ENCODE results near the gene ARL6IP5.

ARL6IP5 gene

DNA sequence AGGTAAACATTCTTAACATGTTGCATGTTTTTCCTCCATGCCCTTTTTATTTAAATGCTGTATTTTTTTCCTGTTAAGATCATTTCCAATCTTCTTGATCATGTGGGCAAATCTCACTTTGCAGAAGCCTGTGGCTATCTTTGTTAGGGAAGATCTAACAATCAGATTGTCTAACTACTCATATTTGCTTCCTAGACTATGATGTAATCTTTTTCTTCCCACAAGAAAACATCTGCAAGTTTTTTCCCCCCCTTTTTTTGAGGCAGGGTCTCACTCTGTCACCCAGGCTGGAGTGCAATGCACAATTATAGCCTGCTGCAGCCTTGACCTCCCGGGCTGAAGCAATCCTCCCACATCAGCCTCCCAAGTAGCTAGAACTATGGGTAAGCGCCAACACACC, 52.7 kb downstream of the ARL6IP5 start:
- Histone ChIP-seq H3K4me2 (ENCODE audit: low read length) (no peak overlapping the region), H3K36me3 (ENCODE audit: control insufficient read depth in 1 of 2, insufficient read depth in 2 of 2, low read length in 2 of 2) (no peaks in the 10 kb centered on the region), H2BK120ac (ENCODE audit: insufficient read depth, low read length, poor library complexity) (no peak overlapping the region), H3K27me3 (ENCODE audit: insufficient read depth, low read length) (no peaks in the 10 kb centered on the region), H4K12ac (ENCODE audit: low read depth, low read length) (no peak overlapping the region), H3K9ac (ENCODE audit: low read length) (no peak overlapping the region), H3K4me1 (ENCODE audit: control insufficient read depth in 1 of 2, insufficient read depth in 2 of 2, low read length in 2 of 2) (no peaks in the 10 kb centered on the region), H3K9me3 (ENCODE audit: insufficient read depth, low read depth, low read length) (no peaks in the 10 kb centered on the region), H2BK5ac (ENCODE audit: low read depth, low read length, poor library complexity) (no peak overlapping the region), H3K79me2 (ENCODE audit: control insufficient read depth, insufficient read depth, low read length, poor library complexity) (no peaks in the 10 kb centered on the region), H3K4ac (ENCODE audit: low read depth, low read length) (no peak overlapping the region), H3K14ac (ENCODE audit: low read length) (no peak overlapping the region), H3K4me3 (ENCODE audit: low read depth, low read length) (no peak overlapping the region), H2AK5ac (ENCODE audit: low read length) (no peak overlapping the region), H3K79me1 (ENCODE audit: low read length) (no peaks in the 10 kb centered on the region), H3K27ac (ENCODE audit: low read depth, low read length) (no peak overlapping the region), H4K8ac (ENCODE audit: low read depth, low read length) (no peak overlapping the region), H2AFZ (ENCODE audit: insufficient read depth, low read length, poor library complexity) (no peak overlapping the region), H3K23ac (ENCODE audit: low read length) (no peak overlapping the region), H4K91ac (ENCODE audit: low read depth, low read length) (no peak overlapping the region), H2BK12ac (ENCODE audit: low read length) (no peak overlapping the region), H3K18ac (ENCODE audit: low read length) (no peak overlapping the region)
- peak in 1 of 2 donors; percentile 34 for DNase-seq
- no CpG with 5 or more reads among the region's 2 CpGs for WGBS (ENCODE audit: extremely low coverage, insufficient coverage, insufficient read length)

- H3K18ac ChIP-seq (ENCODE audit: low read length): no peak overlapping the region
- no peak overlapping the region for H4K8ac ChIP-seq (ENCODE audit: low read depth, low read length)
- DNase-seq: no peak
- H2AK5ac ChIP-seq (ENCODE audit: low read length): no peak overlapping the region
- H3K36me3 ChIP-seq (ENCODE audit: control insufficient read depth in 1 of 2, insufficient read depth in 2 of 2, low read length in 2 of 2): no peaks in the 10 kb centered on the region
- no peak overlapping the region for H3K23ac ChIP-seq (ENCODE audit: low read length)
- no peak overlapping the region for H3K4ac ChIP-seq (ENCODE audit: low read depth, low read length)
- H3K79me2 ChIP-seq (ENCODE audit: control insufficient read depth, insufficient read depth, low read length, poor library complexity): no peaks in the 10 kb centered on the region
- H3K27me3 ChIP-seq (ENCODE audit: insufficient read depth, low read length): no peaks in the 10 kb centered on the region
- no peaks in the 10 kb centered on the region for H3K79me1 ChIP-seq (ENCODE audit: low read length)
- no peak overlapping the region for H3K14ac ChIP-seq (ENCODE audit: low read length)
- no peak overlapping the region for H2AFZ ChIP-seq (ENCODE audit: insufficient read depth, low read length, poor library complexity)
- H3K9ac ChIP-seq (ENCODE audit: low read length): no peak overlapping the region
- H3K4me1 ChIP-seq (ENCODE audit: control insufficient read depth in 1 of 2, insufficient read depth in 2 of 2, low read length in 2 of 2): no peaks in the 10 kb centered on the region
- no peak overlapping the region for H2BK12ac ChIP-seq (ENCODE audit: low read length)
- H3K9me3 ChIP-seq (ENCODE audit: insufficient read depth, low read depth, low read length): no peaks in the 10 kb centered on the region
- no peak overlapping the region for H3K4me3 ChIP-seq (ENCODE audit: low read depth, low read length)
- no peak overlapping the region for H3K4me2 ChIP-seq (ENCODE audit: low read length)
- no peak overlapping the region for H3K27ac ChIP-seq (ENCODE audit: low read depth, low read length)
- H4K12ac ChIP-seq (ENCODE audit: low read depth, low read length): no peak overlapping the region
- H2BK120ac ChIP-seq (ENCODE audit: insufficient read depth, low read length, poor library complexity): no peak overlapping the region
- H2BK5ac ChIP-seq (ENCODE audit: low read depth, low read length, poor library complexity): no peak overlapping the region
- no peak overlapping the region for H4K91ac ChIP-seq (ENCODE audit: low read depth, low read length)
These were observed 56.6 kb downstream of the ARL6IP5 start for GRCh38 chr3:69141313-69141712.

DNA sequence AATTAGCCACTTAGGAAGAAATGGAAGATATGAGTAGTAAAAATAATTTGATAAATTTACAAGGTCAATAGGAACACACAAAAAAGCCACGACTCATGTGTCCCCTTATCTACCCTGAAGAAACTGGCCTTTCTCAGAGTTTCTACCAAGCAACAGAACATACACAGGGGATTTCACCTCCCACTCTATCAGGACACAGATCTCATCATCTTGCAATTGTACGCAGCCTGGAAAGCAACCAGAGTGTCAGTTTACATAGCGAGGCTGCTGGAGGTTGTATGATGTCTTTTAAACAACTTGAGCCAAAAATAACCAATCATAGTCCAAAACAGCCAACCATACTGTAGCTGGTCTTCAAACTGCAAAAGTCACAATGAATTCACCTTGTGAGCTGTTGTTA, 57.4 kb downstream of the ARL6IP5 start:
- Histone ChIP-seq H3K4me2 (ENCODE audit: low read length) (no peak overlapping the region), H2BK5ac (ENCODE audit: low read depth, low read length, poor library complexity) (no peak overlapping the region), H3K9me3 (ENCODE audit: insufficient read depth, low read depth, low read length) (no peaks in the 10 kb centered on the region), H4K8ac (ENCODE audit: low read depth, low read length) (no peak overlapping the region), H2BK120ac (ENCODE audit: insufficient read depth, low read length, poor library complexity) (no peak overlapping the region), H4K12ac (ENCODE audit: low read depth, low read length) (no peak overlapping the region), H3K14ac (ENCODE audit: low read length) (no peak overlapping the region), H3K4me1 (ENCODE audit: control insufficient read depth in 1 of 2, insufficient read depth in 2 of 2, low read length in 2 of 2) (no peaks in the 10 kb centered on the region), H3K4me3 (ENCODE audit: low read depth, low read length) (no peak overlapping the region), H3K18ac (ENCODE audit: low read length) (no peak overlapping the region), H3K27me3 (ENCODE audit: insufficient read depth, low read length) (no peaks in the 10 kb centered on the region), H3K27ac (ENCODE audit: low read depth, low read length) (no peak overlapping the region), H3K79me1 (ENCODE audit: low read length) (no peaks in the 10 kb centered on the region), H4K91ac (ENCODE audit: low read depth, low read length) (no peak overlapping the region), H3K4ac (ENCODE audit: low read depth, low read length) (no peak overlapping the region), H3K79me2 (ENCODE audit: control insufficient read depth, insufficient read depth, low read length, poor library complexity) (no peaks in the 10 kb centered on the region), H3K9ac (ENCODE audit: low read length) (no peak overlapping the region), H2BK12ac (ENCODE audit: low read length) (no peak overlapping the region), H2AK5ac (ENCODE audit: low read length) (no peak overlapping the region), H3K36me3 (ENCODE audit: control insufficient read depth in 1 of 2, insufficient read depth in 2 of 2, low read length in 2 of 2) (no peaks in the 10 kb centered on the region), H2AFZ (ENCODE audit: insufficient read depth, low read length, poor library complexity) (no peak overlapping the region), H3K23ac (ENCODE audit: low read length) (no peak overlapping the region)
- DNase-seq: no peak
- WGBS (ENCODE audit: extremely low coverage, insufficient coverage, insufficient read length): no CpG with 5 or more reads among the region's 3 CpGs

GRCh38 chr3:69142797-69143454, 58.2 kb downstream of the ARL6IP5 start:
- no peak overlapping the region for H3K14ac ChIP-seq (ENCODE audit: low read length)
- no peaks in the 10 kb centered on the region for H3K27me3 ChIP-seq (ENCODE audit: insufficient read depth, low read length)
- H3K27ac ChIP-seq (ENCODE audit: low read depth, low read length): no peak overlapping the region
- no peak overlapping the region for H3K4me3 ChIP-seq (ENCODE audit: low read depth, low read length)
- no peak overlapping the region for H4K91ac ChIP-seq (ENCODE audit: low read depth, low read length)
- no CpG with 5 or more reads among the region's 4 CpGs for WGBS (ENCODE audit: extremely low coverage, insufficient coverage, insufficient read length)
- no peak overlapping the region for H3K18ac ChIP-seq (ENCODE audit: low read length)
- H3K36me3 ChIP-seq (ENCODE audit: control insufficient read depth in 1 of 2, insufficient read depth in 2 of 2, low read length in 2 of 2): no peaks in the 10 kb centered on the region
- no peak overlapping the region for H2AK5ac ChIP-seq (ENCODE audit: low read length)
- no peak overlapping the region for H3K4me2 ChIP-seq (ENCODE audit: low read length)
- H3K9ac ChIP-seq (ENCODE audit: low read length): no peak overlapping the region
- H3K4ac ChIP-seq (ENCODE audit: low read depth, low read length): no peak overlapping the region
- DNase-seq: no peak
- no peaks in the 10 kb centered on the region for H3K79me2 ChIP-seq (ENCODE audit: control insufficient read depth, insufficient read depth, low read length, poor library complexity)
- no peak overlapping the region for H3K23ac ChIP-seq (ENCODE audit: low read length)
- H2AFZ ChIP-seq (ENCODE audit: insufficient read depth, low read length, poor library complexity): no peak overlapping the region
- no peak overlapping the region for H2BK5ac ChIP-seq (ENCODE audit: low read depth, low read length, poor library complexity)
- H4K8ac ChIP-seq (ENCODE audit: low read depth, low read length): no peak overlapping the region
- no peak overlapping the region for H2BK12ac ChIP-seq (ENCODE audit: low read length)
- H3K4me1 ChIP-seq (ENCODE audit: control insufficient read depth in 1 of 2, insufficient read depth in 2 of 2, low read length in 2 of 2): no peaks in the 10 kb centered on the region
- no peaks in the 10 kb centered on the region for H3K9me3 ChIP-seq (ENCODE audit: insufficient read depth, low read depth, low read length)
- H2BK120ac ChIP-seq (ENCODE audit: insufficient read depth, low read length, poor library complexity): no peak overlapping the region
- no peaks in the 10 kb centered on the region for H3K79me1 ChIP-seq (ENCODE audit: low read length)
- H4K12ac ChIP-seq (ENCODE audit: low read depth, low read length): no peak overlapping the region

Measured in trophoblast cell (in vitro differentiated cells and primary cell).